Mucosa of rectum (tissue), 2 donors: ENCODE results near the gene VAPB.
A peak's percentile ranks its signal among the peaks of the same experiment; 100 is the strongest.

Experiments
- H3K27ac ChIP-seq, 2 donors: one replicate each; pipeline ENCODE4 v1.7.0; 2013; ENCODE audit warnings: inconsistent platforms in 2 of 2, low read depth in 2 of 2, low read length in 2 of 2
- H3K27me3 ChIP-seq, 2 donors: one replicate each; pipeline ENCODE4 v1.7.0; 2013; ENCODE audit warnings: low read length in 2 of 2; ENCODE audit not compliant: control insufficient read depth in 2 of 2, insufficient read depth in 2 of 2
- H3K36me3 ChIP-seq, 2 donors: one replicate each; pipeline ENCODE4 v1.7.0; 2013; ENCODE audit warnings: low read length in 2 of 2; ENCODE audit not compliant: control insufficient read depth in 2 of 2, insufficient read depth in 2 of 2
- H3K4me1 ChIP-seq, 2 donors: one replicate each; pipeline ENCODE4 v1.7.0; 2013; ENCODE audit warnings: low read length in 2 of 2, mild to moderate bottlenecking in 1 of 2; ENCODE audit not compliant: control insufficient read depth in 2 of 2, insufficient read depth in 2 of 2
- H3K4me3 ChIP-seq, 2 donors: one replicate each; pipeline ENCODE4 v1.7.0; 2013; ENCODE audit warnings: low read length in 2 of 2
- H3K9ac ChIP-seq, 2 donors: one replicate each; pipeline ENCODE4 v1.7.0; 2013; ENCODE audit warnings: low read length in 2 of 2, low read depth in 1 of 2, mild to moderate bottlenecking in 1 of 2
- H3K9me3 ChIP-seq, 2 donors: one replicate each; pipeline ENCODE4 v1.7.0; 2013; ENCODE audit warnings: low read length in 2 of 2; ENCODE audit not compliant: control insufficient read depth in 2 of 2
- donor health status: healthy.
- donor health status: Normal muscosa, but diverticular disease.

VAPB gene

GRCh38 chr20:58388882-58389323 lies at the start of gene VAPB:
VAPB (plus strand) TSS chr20:58389229; CDS start chr20:58389460, 231 bp downstream.
- H3K9ac ChIP-seq, result peak within 1 kb of the TSS; percentile 77 to 94
- peaks cover 0 to 3% of the 10 kb centered on the region in 2 donors for H3K27me3 ChIP-seq
- peak within 1 kb of the TSS; percentile 83 to 94 for H3K27ac ChIP-seq
- no peaks in the 10 kb centered on the region for H3K9me3 ChIP-seq
- peaks cover 10 to 16% of the 10 kb centered on the region in 2 donors for H3K4me1 ChIP-seq
- peak within 1 kb of the TSS; percentile 89 to 94 for H3K4me3 ChIP-seq
- H3K36me3 ChIP-seq, result no peaks in the 10 kb centered on the region

GRCh38 chr20:58339741-58340140 lies 49.3 kb upstream of the VAPB start:
- Histone ChIP-seq H3K4me3 (no peak overlapping the region), H3K27ac (no peak overlapping the region), H3K9me3 (no peaks in the 10 kb centered on the region), H3K27me3 (no peaks in the 10 kb centered on the region), H3K4me1 (no peaks in the 10 kb centered on the region), H3K9ac (no peak overlapping the region), H3K36me3 (peaks cover 7 to 12% of the 10 kb centered on the region in 2 donors)

- Histone ChIP-seq H3K27ac (no peak overlapping the region), H3K9ac (no peak overlapping the region), H3K27me3 (no peaks in the 10 kb centered on the region), H3K9me3 (no peaks in the 10 kb centered on the region), H3K36me3 (peaks cover 7 to 16% of the 10 kb centered on the region in 2 donors), H3K4me3 (no peak overlapping the region), H3K4me1 (no peaks in the 10 kb centered on the region)
Measured at GRCh38 chr20:58340151-58340550, 48.9 kb upstream of the VAPB start.

- no peaks in the 10 kb centered on the region for H3K4me1 ChIP-seq
- H3K9me3 ChIP-seq, result no peaks in the 10 kb centered on the region
- no peak overlapping the region for H3K4me3 ChIP-seq
- no peak overlapping the region for H3K27ac ChIP-seq
- peaks cover 14 to 23% of the 10 kb centered on the region in 2 donors for H3K36me3 ChIP-seq
- no peak overlapping the region for H3K9ac ChIP-seq
- no peaks in the 10 kb centered on the region for H3K27me3 ChIP-seq
Measured at GRCh38 chr20:58340853-58341252, 48.2 kb upstream of the VAPB start.

- H3K9me3 ChIP-seq, result no peaks in the 10 kb centered on the region
- no peak overlapping the region for H3K27ac ChIP-seq
- H3K36me3 ChIP-seq, result peaks cover 24 to 36% of the 10 kb centered on the region in 2 donors
- no peaks in the 10 kb centered on the region for H3K4me1 ChIP-seq
- no peak overlapping the region for H3K9ac ChIP-seq
- no peaks in the 10 kb centered on the region for H3K27me3 ChIP-seq
- H3K4me3 ChIP-seq, result no peak overlapping the region
Measured at GRCh38 chr20:58342104-58342945, 46.7 kb upstream of the VAPB start.

GRCh38 chr20:58344741-58345140 lies 44.3 kb upstream of the VAPB start:
- H3K9me3 ChIP-seq, result no peaks in the 10 kb centered on the region

GRCh38 chr20:58349570-58349969 lies 39.5 kb upstream of the VAPB start:
- no peaks in the 10 kb centered on the region for H3K4me1 ChIP-seq

More at GRCh38 chr20:58344741-58345140, 44.3 kb upstream of the VAPB start:
- Histone ChIP-seq H3K4me1 (no peaks in the 10 kb centered on the region), H3K27me3 (no peaks in the 10 kb centered on the region), H3K4me3 (no peak overlapping the region), H3K27ac (no peak overlapping the region), H3K9ac (no peak overlapping the region), H3K36me3 (peaks cover 22 to 36% of the 10 kb centered on the region in 2 donors)

GRCh38 chr20:58352468-58352867 lies 36.6 kb upstream of the VAPB start:
- Histone ChIP-seq H3K4me1 (no peaks in the 10 kb centered on the region), H3K9me3 (no peaks in the 10 kb centered on the region), H3K4me3 (no peak overlapping the region), H3K27ac (no peak overlapping the region), H3K9ac (no peak overlapping the region), H3K27me3 (no peaks in the 10 kb centered on the region), H3K36me3 (peaks cover 24 to 39% of the 10 kb centered on the region in 2 donors)

More at GRCh38 chr20:58349570-58349969, 39.5 kb upstream of the VAPB start:
- H3K36me3 ChIP-seq, result peaks cover 33 to 35% of the 10 kb centered on the region in 2 donors
- H3K4me3 ChIP-seq, result no peak overlapping the region
- no peak overlapping the region for H3K9ac ChIP-seq
- no peaks in the 10 kb centered on the region for H3K9me3 ChIP-seq
- no peak overlapping the region for H3K27ac ChIP-seq
- no peaks in the 10 kb centered on the region for H3K27me3 ChIP-seq

- Histone ChIP-seq H3K4me3 (no peak overlapping the region), H3K9me3 (no peaks in the 10 kb centered on the region), H3K9ac (no peak overlapping the region), H3K27ac (no peak overlapping the region), H3K4me1 (no peaks in the 10 kb centered on the region), H3K27me3 (no peaks in the 10 kb centered on the region), H3K36me3 (peaks cover 39 to 46% of the 10 kb centered on the region in 2 donors)
Measured at GRCh38 chr20:58359441-58359840, 29.6 kb upstream of the VAPB start.

- no peaks in the 10 kb centered on the region for H3K27me3 ChIP-seq
- no peaks in the 10 kb centered on the region for H3K4me1 ChIP-seq
- no peak overlapping the region for H3K9ac ChIP-seq
- H3K4me3 ChIP-seq, result no peak overlapping the region
- H3K27ac ChIP-seq, result no peak overlapping the region
- peaks cover 28 to 36% of the 10 kb centered on the region in 2 donors for H3K36me3 ChIP-seq
- H3K9me3 ChIP-seq, result no peaks in the 10 kb centered on the region
Measured at GRCh38 chr20:58360936-58361335, 28.1 kb upstream of the VAPB start.
